ENCODE data around the gene LPP.

LPP gene

GRCh38 chr3:188185717-188186251 is 31.8 kb downstream of the LPP start:
- TF ChIP-seq GATA3 (IDR thresholded peaks at IDR 0.05; ENCODE audit: low read depth, low read length): no peak
- TF ChIP-seq GATA2 (IDR thresholded peaks at IDR 0.05; ENCODE audit: low read depth, low read length): no peak

DNA sequence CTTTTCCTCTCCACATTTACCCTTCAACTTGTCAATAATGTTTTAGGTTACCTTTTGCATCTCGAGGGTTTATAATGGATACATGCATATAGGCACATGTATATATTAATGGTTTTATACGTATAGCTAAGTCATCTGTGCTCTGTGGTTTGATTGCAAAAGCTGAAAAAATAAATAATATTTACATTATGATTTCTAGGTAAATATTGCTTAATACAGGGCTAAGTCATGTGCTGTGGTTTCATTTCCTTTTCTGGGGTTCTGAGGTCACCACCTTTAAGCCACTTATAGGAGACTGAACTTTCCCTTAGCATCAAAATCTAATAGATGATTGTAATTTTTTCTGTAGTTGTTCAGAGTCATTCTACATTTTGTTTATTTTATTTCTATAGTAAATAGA is 33.1 kb downstream of the LPP start:
- TF ChIP-seq GATA3 (IDR thresholded peaks at IDR 0.05; ENCODE audit: low read depth, low read length) (no peak), GATA2 (IDR thresholded peaks at IDR 0.05; ENCODE audit: low read depth, low read length) (no peak)

- TF ChIP-seq GATA3 (IDR thresholded peaks at IDR 0.05; ENCODE audit: low read depth, low read length) (no peak), GATA2 (IDR thresholded peaks at IDR 0.05; ENCODE audit: low read depth, low read length) (no peak)
Observed at GRCh38 chr3:188188911-188189310, 35.0 kb downstream of the LPP start.

DNA sequence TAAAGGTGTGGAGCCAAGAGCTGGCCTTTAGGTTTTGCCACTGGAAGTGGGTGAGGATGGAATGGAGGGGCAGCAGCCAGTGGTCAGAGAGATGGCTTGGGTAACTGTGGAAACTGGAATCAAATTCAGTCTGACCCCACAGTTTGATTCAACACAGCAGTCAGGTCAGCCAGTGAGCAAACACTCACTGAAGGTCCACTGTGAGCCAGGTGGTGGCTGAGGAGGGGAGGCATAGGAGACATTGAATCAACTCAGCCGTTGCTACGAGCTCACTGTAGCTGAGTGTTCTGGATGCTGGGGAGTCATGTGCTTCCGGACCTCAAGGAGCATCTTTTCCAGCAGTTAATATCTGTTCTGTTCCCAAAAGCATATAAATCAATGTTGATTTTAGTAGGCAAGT is 37.5 kb downstream of the LPP start:
- TF ChIP-seq GATA3 (IDR thresholded peaks at IDR 0.05; ENCODE audit: low read depth, low read length) (no peak), GATA2 (IDR thresholded peaks at IDR 0.05; ENCODE audit: low read depth, low read length) (no peak)

DNA sequence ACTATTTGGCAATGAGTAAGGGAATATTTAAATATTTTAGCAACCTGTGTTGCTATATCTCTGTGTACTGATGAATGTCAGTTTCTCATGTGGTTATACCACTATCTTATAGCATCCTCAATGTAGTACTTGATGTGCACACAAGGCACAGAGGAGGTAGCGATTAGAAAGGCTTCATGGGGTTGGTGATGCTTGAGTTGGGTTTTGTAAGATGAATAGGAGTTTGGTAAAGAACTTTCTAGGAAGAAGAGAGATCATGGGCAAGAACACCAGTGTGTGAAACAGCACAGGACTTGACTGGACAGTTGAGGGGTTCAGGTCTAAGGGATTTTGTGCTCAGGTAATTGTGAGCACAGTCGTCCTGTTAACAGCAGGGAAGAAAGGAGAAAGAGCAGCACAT is 38.1 kb downstream of the LPP start:
- no peak for TF ChIP-seq GATA3 (IDR thresholded peaks at IDR 0.05; ENCODE audit: low read depth, low read length)
- no peak for TF ChIP-seq GATA2 (IDR thresholded peaks at IDR 0.05; ENCODE audit: low read depth, low read length)

DNA sequence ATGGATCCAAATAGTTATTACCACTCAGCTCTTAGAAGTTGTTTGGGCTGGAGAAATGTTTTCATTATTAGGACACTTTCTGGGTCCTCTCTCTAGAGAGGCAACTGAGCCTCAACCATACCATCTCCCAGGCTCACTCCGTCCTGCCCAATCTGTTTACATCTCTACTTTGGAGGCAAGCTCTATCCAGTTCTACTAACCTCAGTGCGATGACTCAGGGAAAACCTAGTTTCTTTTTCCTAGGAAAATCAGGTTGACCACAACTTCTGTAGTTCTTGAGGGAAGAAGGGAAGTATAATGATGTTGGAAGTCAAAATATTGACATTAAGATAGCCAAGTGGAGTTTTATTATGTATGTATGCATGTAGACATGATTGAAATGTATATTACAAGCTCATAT is 40.4 kb downstream of the LPP start:
- TF ChIP-seq GATA2 (IDR thresholded peaks at IDR 0.05; ENCODE audit: low read depth, low read length) (no peak), GATA3 (IDR thresholded peaks at IDR 0.05; ENCODE audit: low read depth, low read length) (no peak)

- TF ChIP-seq GATA2 (IDR thresholded peaks at IDR 0.05; ENCODE audit: low read depth, low read length) (no peak), GATA3 (IDR thresholded peaks at IDR 0.05; ENCODE audit: low read depth, low read length) (no peak)
Observed at GRCh38 chr3:188196232-188196990, 42.5 kb downstream of the LPP start.

- TF ChIP-seq GATA3 (IDR thresholded peaks at IDR 0.05; ENCODE audit: low read depth, low read length) (no peak), GATA2 (IDR thresholded peaks at IDR 0.05; ENCODE audit: low read depth, low read length) (no peak)
Observed at GRCh38 chr3:188197388-188197847, 43.5 kb downstream of the LPP start.

GRCh38 chr3:188198001-188198400 is 44.0 kb downstream of the LPP start:
- TF ChIP-seq GATA2 (IDR thresholded peaks at IDR 0.05; ENCODE audit: low read depth, low read length): no peak
- TF ChIP-seq GATA3 (IDR thresholded peaks at IDR 0.05; ENCODE audit: low read depth, low read length): no peak

- TF ChIP-seq GATA3 (IDR thresholded peaks at IDR 0.05; ENCODE audit: low read depth, low read length) (no peak), GATA2 (IDR thresholded peaks at IDR 0.05; ENCODE audit: low read depth, low read length) (no peak)
Observed at GRCh38 chr3:188198760-188199327, 44.9 kb downstream of the LPP start.

DNA sequence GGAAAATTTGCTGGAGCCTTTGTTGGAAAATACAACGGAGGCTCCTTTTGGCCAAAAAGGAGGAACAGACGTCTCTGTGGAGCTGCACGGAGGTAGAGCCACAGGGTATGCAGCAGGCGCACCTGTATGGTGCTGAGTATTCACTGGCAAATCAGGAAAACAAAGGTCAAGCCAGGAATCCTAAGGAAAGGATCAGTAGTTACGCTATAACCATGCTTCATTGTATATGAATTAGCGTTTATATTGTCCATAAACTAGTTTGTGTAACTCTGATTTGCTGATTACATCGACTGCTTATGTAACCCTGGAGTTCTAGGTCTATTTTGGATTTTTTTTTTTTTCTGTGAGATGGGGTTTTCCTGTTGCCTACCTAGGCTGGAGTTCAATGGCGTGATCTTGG is 45.4 kb downstream of the LPP start:
- TF ChIP-seq GATA2 (IDR thresholded peaks at IDR 0.05; ENCODE audit: low read depth, low read length) (no peak), GATA3 (IDR thresholded peaks at IDR 0.05; ENCODE audit: low read depth, low read length) (no peak)

- TF ChIP-seq GATA2 (IDR thresholded peaks at IDR 0.05; ENCODE audit: low read depth, low read length) (no peak), GATA3 (IDR thresholded peaks at IDR 0.05; ENCODE audit: low read depth, low read length) (no peak)
Observed at GRCh38 chr3:188200481-188200880, 46.5 kb downstream of the LPP start.

GRCh38 chr3:188202358-188203138 is 48.6 kb downstream of the LPP start:
- no peak for TF ChIP-seq GATA3 (IDR thresholded peaks at IDR 0.05; ENCODE audit: low read depth, low read length)
- TF ChIP-seq GATA2 (IDR thresholded peaks at IDR 0.05; ENCODE audit: low read depth, low read length): no peak

- no peak for TF ChIP-seq GATA3 (IDR thresholded peaks at IDR 0.05; ENCODE audit: low read depth, low read length)
- no peak for TF ChIP-seq GATA2 (IDR thresholded peaks at IDR 0.05; ENCODE audit: low read depth, low read length)
Observed at GRCh38 chr3:188204526-188204925, 50.6 kb downstream of the LPP start.

All from SH-SY5Y (cell line).